ENCODE measurements around the gene LRP1. TPM values are rescaled to one million over a fixed set of nuclear protein-coding genes. Genes with fewer than 3 reads are reported as not detected.

Gene LRP1
- total and polyA plus RNA-seq, 2 of the 13 experiments (the other 11 are each of a cell fraction or from before 2014, with no cell fraction given) = 14.7 to 30.8 TPM

GRCh38 chr12:57170927-57171326 lies 42.6 kb downstream of the LRP1 start:
- H3K36me3 ChIP-seq (replicated peaks in 1 of 2; ENCODE audit: control insufficient read depth in 1 of 2, insufficient read depth in 2 of 2, low read length in 2 of 2) = peaks cover 44 to 88% of the 10 kb centered on the region in 2 experiments
- H3K4me2 ChIP-seq (ENCODE audit: low read depth, low read length) = no peak overlapping the region
- TF ChIP-seq ISL2 (CRISPR knock-in tag; IDR thresholded peaks at IDR 0.05) = no peak
- peak; percentile 66 for TF ChIP-seq RBM22 (optimal IDR thresholded peaks at IDR 0.05; ENCODE audit: low read length)
- TF ChIP-seq SP1 (IDR thresholded peaks at IDR 0.05) = no peak
- no peak for TF ChIP-seq SP1 (CRISPR knock-in tag; IDR thresholded peaks at IDR 0.05)
- peak in 1 of 2 experiments; percentile 25; a peak in 1 of 4 replicates for TF ChIP-seq POLR2A (IDR thresholded peaks at IDR 0.05; ENCODE audit: insufficient read depth in 1 of 2, low read depth in 2 of 2, low read length in 2 of 2)
- H4K20me1 ChIP-seq (ENCODE audit: insufficient read depth, low read length) = no peaks in the 10 kb centered on the region
- intact Hi-C loops (cut with micrococcal nuclease; ENCODE audit: unreplicated experiment) (no loop called here), in situ Hi-C loops (cut with HindIII; ENCODE audit: extremely low pct_ligation_motif_present, low pct_unique_long_range_greater_than_20kb) (no loop called here)
- no peak overlapping the region for H3K4me3 ChIP-seq (replicated peaks in 1 of 3; ENCODE audit: insufficient read depth in 1 of 3, low read depth in 2 of 3, low read length in 3 of 3)
- ChIA-PET CTCF (ENCODE audit: low intra/inter-chr PET ratio, low total read pairs) (interaction anchor here (0.6 to 3.7 kb wide), 3 partner anchors 11 to 46 kb away, joined by 3 to 47 read pairs (median 3); no protein-coding TSS in a partner anchor), POLR2A (interaction anchor here (7.8 kb wide), 1 partner anchor 43 kb away, joined by 103 read pairs; the partner anchor contains the start of gene LRP1)
- no peaks in the 10 kb centered on the region for H3K9me3 ChIP-seq (ENCODE audit: low read length)
- no peak overlapping the region for H3K9ac ChIP-seq (ENCODE audit: insufficient read depth, low read depth, low read length)
- WGBS (ENCODE audit: low lambda C conversion rate) = 97% methylated on average over 4 of the region's 4 CpGs
- no peak overlapping the region for H2AFZ ChIP-seq (ENCODE audit: low read length)
- DNase-seq (ENCODE audit: low spot score) (no peak), ATAC-seq (no peak), FAIRE-seq (no peak)
- no peak overlapping the region for H3K27ac ChIP-seq (ENCODE audit: extremely low read length, insufficient read depth, low read length)
- H3K4me1 ChIP-seq (ENCODE audit: insufficient read depth, low read length) = 0 out of 2 replicates have a peak, but pooled peaks cover 5% of the 10 kb centered on the region
- no peaks in the 10 kb centered on the region for H3K27me3 ChIP-seq (ENCODE audit: control insufficient read depth in 1 of 2, insufficient read depth in 2 of 2, low read length in 2 of 2)
- no peaks in the 10 kb centered on the region for H3K79me2 ChIP-seq (ENCODE audit: insufficient read depth, low read length)
- TSS peak; percentile 12 for BruUV-seq (replicated peaks)

GRCh38 chr12:57171668-57172067 lies 43.4 kb downstream of the LRP1 start:
- Histone ChIP-seq H3K27ac (ENCODE audit: extremely low read length, insufficient read depth, low read length) (no peak overlapping the region), H3K27me3 (ENCODE audit: control insufficient read depth in 1 of 2, insufficient read depth in 2 of 2, low read length in 2 of 2) (no peaks in the 10 kb centered on the region), H3K9ac (ENCODE audit: insufficient read depth, low read depth, low read length) (no peak overlapping the region), H3K36me3 (replicated peaks in 1 of 2; ENCODE audit: control insufficient read depth in 1 of 2, insufficient read depth in 2 of 2, low read length in 2 of 2) (peaks cover 48 to 88% of the 10 kb centered on the region in 2 experiments), H3K4me3 (replicated peaks in 1 of 3; ENCODE audit: insufficient read depth in 1 of 3, low read depth in 2 of 3, low read length in 3 of 3) (no peak overlapping the region), H3K79me2 (ENCODE audit: insufficient read depth, low read length) (no peaks in the 10 kb centered on the region), H3K4me2 (ENCODE audit: low read depth, low read length) (no peak overlapping the region), H3K9me3 (ENCODE audit: low read length) (no peaks in the 10 kb centered on the region), H4K20me1 (ENCODE audit: insufficient read depth, low read length) (no peaks in the 10 kb centered on the region; the same call in 1 of the 2 replicates), H2AFZ (ENCODE audit: low read length) (no peak overlapping the region), H3K4me1 (ENCODE audit: insufficient read depth, low read length) (0 out of 2 replicates have a peak, but pooled peaks cover 5% of the 10 kb centered on the region)
- intact Hi-C loops (cut with micrococcal nuclease; ENCODE audit: unreplicated experiment) (no loop called here), in situ Hi-C loops (cut with HindIII; ENCODE audit: extremely low pct_ligation_motif_present, low pct_unique_long_range_greater_than_20kb) (no loop called here)
- 76% methylated on average over 4 of the region's 4 CpGs for WGBS (ENCODE audit: low lambda C conversion rate)
- BruUV-seq (replicated peaks) = no TSS peak
- FAIRE-seq (no peak), DNase-seq (ENCODE audit: low spot score) (no peak), ATAC-seq (no peak)
- TF ChIP-seq GATAD1 (CRISPR knock-in tag; IDR thresholded peaks at IDR 0.05) = no peak
- no peak for TF ChIP-seq MXI1 (IDR thresholded peaks at IDR 0.05; ENCODE audit: borderline replicate concordance, low read depth, low read length)
- no peak for TF ChIP-seq ZNF619 (CRISPR knock-in tag; IDR thresholded peaks at IDR 0.05)
- TF ChIP-seq REXO4 (CRISPR knock-in tag; IDR thresholded peaks at IDR 0.05; ENCODE audit: borderline replicate concordance) = no peak
- no peak for TF ChIP-seq KDM3A (CRISPR knock-in tag; IDR thresholded peaks at IDR 0.05; ENCODE audit: low read depth)
- TF ChIP-seq ZNF296 (CRISPR knock-in tag; conservative IDR thresholded peaks at IDR 0.05) = no peak
- CTCF ChIA-PET (ENCODE audit: low intra/inter-chr PET ratio, low total read pairs) = interaction anchor here (0.6 to 3.7 kb wide), 3 partner anchors 10 to 47 kb away, joined by 3 to 47 read pairs (median 22); no protein-coding TSS in a partner anchor
- POLR2A ChIA-PET = interaction anchor here (3.1 to 7.8 kb wide), 3 partner anchors 23 to 60 kb away, joined by 12 to 103 read pairs (median 27); partner anchors contain the start of genes LRP1 and LRP1-AS

All from HepG2 (cell line).